K562 (cell line): Measurements from ENCODE around the gene ACTG2.

Source experiments
- RBM39 ChIP-seq: fragments of 200-400 bp; formaldehyde crosslinking; optimal IDR thresholded peaks from 2 replicates; pipeline ENCODE3; 2018; ENCODE audit warnings: low read depth, low read length
- UBTF ChIP-seq, 2 experiments: IDR thresholded peaks; 2 replicates each; pipeline ENCODE4 v1.6.1; 2012; ENCODE audit warnings: improper control_type of control experiment in 2 of 2, low read depth in 2 of 2, low read length in 2 of 2, borderline replicate concordance in 1 of 2

- TF ChIP-seq UBTF (IDR thresholded peaks at IDR 0.05; ENCODE audit: borderline replicate concordance in 1 of 2, low read depth in 2 of 2, low read length in 2 of 2) (no peak), RBM39 (no peak)
These were observed 24.4 kb upstream of the ACTG2 start for GRCh38 chr2:73868204-73868978.
